ENCODE results near the gene EPG5. TPM values are rescaled to one million over a fixed set of nuclear protein-coding genes. Genes with fewer than 3 reads are reported as not detected.

Gene EPG5
- total RNA-seq, 1 donor = 94.8 TPM

- no peaks in the 10 kb centered on the region for H3K9me3 ChIP-seq (ENCODE audit: low read depth, low read length)
- peaks cover 84% of the 10 kb centered on the region for H3K36me3 ChIP-seq (ENCODE audit: insufficient read depth, low read length)
- no peak overlapping the region for H2AFZ ChIP-seq (ENCODE audit: low read length)
- H3K4me3 ChIP-seq (ENCODE audit: insufficient read depth, low read length) = no peak overlapping the region
- no peak for DNase-seq (ENCODE audit: insufficient read length, low spot score, missing footprints)
- no peaks in the 10 kb centered on the region for H3K27me3 ChIP-seq (ENCODE audit: insufficient read depth, low read length)
- H4K20me1 ChIP-seq (ENCODE audit: insufficient read depth, low read length) = no peaks in the 10 kb centered on the region
- H3K27ac ChIP-seq (ENCODE audit: low read depth, low read length) = no peak overlapping the region
- no peak for TF ChIP-seq CTCF (IDR thresholded peaks at IDR 0.05; ENCODE audit: extremely low read depth, low read depth, low read length)
- no peak overlapping the region for H3K4me2 ChIP-seq (ENCODE audit: insufficient read depth, low read length)
- peaks cover 10% of the 10 kb centered on the region for H3K79me2 ChIP-seq (ENCODE audit: insufficient read depth, low read length)
- H3K4me1 ChIP-seq (ENCODE audit: insufficient read depth, low read length) = peaks cover 19% of the 10 kb centered on the region
Measured at GRCh38 chr18:45864081-45864480, 103.0 kb downstream of the EPG5 start.

GRCh38 chr18:45863469-45863868 is 103.7 kb downstream of the EPG5 start:
- H3K79me2 ChIP-seq (ENCODE audit: insufficient read depth, low read length) = peaks cover 10% of the 10 kb centered on the region
- no peaks in the 10 kb centered on the region for H3K27me3 ChIP-seq (ENCODE audit: insufficient read depth, low read length)
- H3K4me3 ChIP-seq (ENCODE audit: insufficient read depth, low read length) = no peak overlapping the region
- no peaks in the 10 kb centered on the region for H4K20me1 ChIP-seq (ENCODE audit: insufficient read depth, low read length)
- H3K36me3 ChIP-seq (ENCODE audit: insufficient read depth, low read length) = peaks cover 90% of the 10 kb centered on the region
- no peak overlapping the region for H3K27ac ChIP-seq (ENCODE audit: low read depth, low read length)
- H2AFZ ChIP-seq (ENCODE audit: low read length) = no peak overlapping the region
- no peak overlapping the region for H3K4me2 ChIP-seq (ENCODE audit: insufficient read depth, low read length)
- TF ChIP-seq CTCF (IDR thresholded peaks at IDR 0.05; ENCODE audit: extremely low read depth, low read depth, low read length) = no peak
- H3K4me1 ChIP-seq (ENCODE audit: insufficient read depth, low read length) = peaks cover 19% of the 10 kb centered on the region
- no peak for DNase-seq (ENCODE audit: insufficient read length, low spot score, missing footprints)
- no peaks in the 10 kb centered on the region for H3K9me3 ChIP-seq (ENCODE audit: low read depth, low read length)

- H2AFZ ChIP-seq (ENCODE audit: low read length) = no peak overlapping the region
- TF ChIP-seq CTCF (IDR thresholded peaks at IDR 0.05; ENCODE audit: extremely low read depth, low read depth, low read length) = no peak
- H3K27me3 ChIP-seq (ENCODE audit: insufficient read depth, low read length) = no peaks in the 10 kb centered on the region
- H4K20me1 ChIP-seq (ENCODE audit: insufficient read depth, low read length) = no peaks in the 10 kb centered on the region
- H3K4me1 ChIP-seq (ENCODE audit: insufficient read depth, low read length) = peaks cover 19% of the 10 kb centered on the region
- peak overlapping the region; percentile 6 for H3K27ac ChIP-seq (ENCODE audit: low read depth, low read length)
- H3K79me2 ChIP-seq (ENCODE audit: insufficient read depth, low read length) = peaks cover 7% of the 10 kb centered on the region
- H3K36me3 ChIP-seq (ENCODE audit: insufficient read depth, low read length) = peaks cover 92% of the 10 kb centered on the region
- no peaks in the 10 kb centered on the region for H3K9me3 ChIP-seq (ENCODE audit: low read depth, low read length)
- H3K4me3 ChIP-seq (ENCODE audit: insufficient read depth, low read length) = no peak overlapping the region
- H3K4me2 ChIP-seq (ENCODE audit: insufficient read depth, low read length) = no peak overlapping the region
- DNase-seq (ENCODE audit: insufficient read length, low spot score, missing footprints) = no peak
Measured at GRCh38 chr18:45861926-45862325, 105.2 kb downstream of the EPG5 start.

GRCh38 chr18:45860971-45861370 is 106.2 kb downstream of the EPG5 start:
- Histone ChIP-seq H3K4me1 (ENCODE audit: insufficient read depth, low read length) (peaks cover 19% of the 10 kb centered on the region), H3K36me3 (ENCODE audit: insufficient read depth, low read length) (peaks cover 87% of the 10 kb centered on the region), H3K27ac (ENCODE audit: low read depth, low read length) (no peak overlapping the region), H3K9me3 (ENCODE audit: low read depth, low read length) (no peaks in the 10 kb centered on the region), H2AFZ (ENCODE audit: low read length) (no peak overlapping the region), H3K4me2 (ENCODE audit: insufficient read depth, low read length) (no peak overlapping the region), H3K79me2 (ENCODE audit: insufficient read depth, low read length) (peaks cover 7% of the 10 kb centered on the region), H3K4me3 (ENCODE audit: insufficient read depth, low read length) (no peak overlapping the region), H4K20me1 (ENCODE audit: insufficient read depth, low read length) (no peaks in the 10 kb centered on the region), H3K27me3 (ENCODE audit: insufficient read depth, low read length) (no peaks in the 10 kb centered on the region)
- DNase-seq (ENCODE audit: insufficient read length, low spot score, missing footprints) = no peak
- no peak for TF ChIP-seq CTCF (IDR thresholded peaks at IDR 0.05; ENCODE audit: extremely low read depth, low read depth, low read length)
